Upper lobe of left lung (tissue), 4 donors: ENCODE data around the gene ANKRD31.

Experiments used
- CTCF ChIP-seq, 6 experiments: fragments of 450-650 bp in 4 of 6; fragments of 200-600 bp in 2 of 6; sonication (generic) in 2 of 6; IDR thresholded peaks; one replicate each; pipeline ENCODE4 v1.5.1; 2016 to 2019; ENCODE audit warnings: antibody characterized with exemption in 6 of 6
- EP300 ChIP-seq, 4 donors: sonication (generic); formaldehyde crosslinking; IDR thresholded peaks; one replicate each; pipeline ENCODE4 v1.5.1; 2017; ENCODE audit warnings: antibody characterized with exemption in 4 of 4, control low read depth in 2 of 4
- POLR2A ChIP-seq, 4 donors: fragments of 450-650 bp; IDR thresholded peaks; one replicate each; pipeline ENCODE4 v1.5.1; 2016 to 2017; ENCODE audit warnings: antibody characterized with exemption in 4 of 4, mild to moderate bottlenecking in 2 of 4
- POLR2AphosphoS5 ChIP-seq, 2 donors: sonication (generic); formaldehyde crosslinking; IDR thresholded peaks; one replicate each; pipeline ENCODE4 v1.5.1; 2017; ENCODE audit warnings: antibody characterized with exemption in 2 of 2

- TF ChIP-seq CTCF (IDR thresholded peaks at IDR 0.05): no peak
- TF ChIP-seq POLR2AphosphoS5 (IDR thresholded peaks at IDR 0.05): no peak
- no peak for TF ChIP-seq EP300 (IDR thresholded peaks at IDR 0.05)
- TF ChIP-seq POLR2A (IDR thresholded peaks at IDR 0.05): no peak
These were observed 96.4 kb downstream of the ANKRD31 start for GRCh38 chr5:75140277-75140676.
